Neural cell (in vitro differentiated cells): ENCODE data around the gene PRR5. TPM values are rescaled to one million over a fixed set of nuclear protein-coding genes. Genes with fewer than 3 reads are reported as not detected.

ENCODE experiments used
- H2AFZ ChIP-seq: fragments of 200-600, 300-800 bp; sonication (generic), shearing (Covaris generic); 2 replicates; pipeline ENCODE4 v1.6.0; 2014; ENCODE audit warnings: low read depth, mild to moderate bottlenecking, antibody characterized with exemption, low read length, moderate library complexity
- H3F3A ChIP-seq: fragments of 200-600 bp; shearing (Covaris generic); 2 replicates; pipeline ENCODE4 v1.6.1; 2016; ENCODE audit warnings: mild to moderate bottlenecking, moderate library complexity, mixed read lengths, antibody characterized with exemption, low read length; ENCODE audit not compliant: insufficient read depth, poor library complexity, severe bottlenecking
- H3K27ac ChIP-seq: fragments of 200-600, 300-800 bp; sonication (generic), shearing (Covaris generic); 2 replicates; pipeline ENCODE4 v1.5.1; 2014; ENCODE audit warnings: mild to moderate bottlenecking, low read length, moderate library complexity
- H3K27me3 ChIP-seq: fragments of 300-800, 200-600 bp; sonication (generic), shearing (Covaris generic); 2 replicates; pipeline ENCODE4 v1.6.0; 2014; ENCODE audit warnings: mild to moderate bottlenecking, low read depth, low read length, moderate library complexity; ENCODE audit not compliant: insufficient read depth
- H3K36me3 ChIP-seq: fragments of 300-800, 200-600 bp; sonication (generic), shearing (Covaris generic); 2 replicates; pipeline ENCODE4 v1.5.1; 2014; ENCODE audit warnings: mild to moderate bottlenecking, antibody characterized with exemption, low read length, moderate library complexity; ENCODE audit not compliant: insufficient read depth
- H3K4me2 ChIP-seq: fragments of 300-800, 200-600 bp; sonication (generic), shearing (Covaris generic); 2 replicates; pipeline ENCODE4 v1.6.0; 2014; ENCODE audit warnings: mild to moderate bottlenecking, low read length
- H3K4me3 ChIP-seq: fragments of 300-800, 200-600 bp; sonication (generic), shearing (Covaris generic); 2 replicates; pipeline ENCODE4 v1.5.1; 2014; ENCODE audit warnings: mild to moderate bottlenecking, low read length, moderate library complexity
- H3K79me2 ChIP-seq: fragments of 200-600 bp; shearing (Covaris generic); replicated peaks from 2 replicates; pipeline ENCODE4 v1.6.0; 2014; ENCODE audit warnings: mild to moderate bottlenecking, low read length, moderate library complexity; ENCODE audit not compliant: insufficient read depth
- H3K9ac ChIP-seq: fragments of 300-800, 200-600 bp; sonication (generic), shearing (Covaris generic); 2 replicates; pipeline ENCODE4 v1.6.1; 2016; ENCODE audit warnings: mild to moderate bottlenecking, low read length, mixed read lengths
- H3K9me2 ChIP-seq: fragments of 200-600 bp; shearing (Covaris generic); 2 replicates; pipeline ENCODE4 v1.6.1; 2016; ENCODE audit warnings: mild to moderate bottlenecking, low read length, mixed read lengths; ENCODE audit not compliant: insufficient read depth
- H3K9me3 ChIP-seq: fragments of 200-600, 300-800 bp; sonication (generic), shearing (Covaris generic); 2 replicates; pipeline ENCODE4 v1.6.1; 2016; ENCODE audit warnings: mild to moderate bottlenecking, mixed run types, low read length, moderate library complexity, mixed read lengths
- H4K20me1 ChIP-seq: fragments of 200-600 bp; shearing (Covaris generic); 2 replicates; pipeline ENCODE4 v1.6.1; 2016; ENCODE audit warnings: mild to moderate bottlenecking, mixed run types; ENCODE audit not compliant: insufficient read depth
- CTCF ChIP-seq: fragments of 450-650 bp; IDR thresholded peaks from 2 replicates; pipeline ENCODE4 v1.5.1; 2014; ENCODE audit warnings: antibody characterized with exemption, mild to moderate bottlenecking, moderate library complexity; ENCODE audit not compliant: poor library complexity, severe bottlenecking
- EP300 ChIP-seq: fragments of 450-650 bp; conservative IDR thresholded peaks from 2 replicates; pipeline ENCODE4 v1.6.1; 2014; ENCODE audit warnings: antibody characterized with exemption, mild to moderate bottlenecking, moderate library complexity; ENCODE audit not compliant: poor library complexity, severe bottlenecking
- EZH2 ChIP-seq: fragments of 200-600, 300-800 bp; shearing (Covaris generic), sonication (generic); IDR thresholded peaks from 2 replicates; pipeline ENCODE4 v1.6.1; 2014; ENCODE audit warnings: antibody characterized with exemption, low read length, borderline replicate concordance, mild to moderate bottlenecking; ENCODE audit not compliant: insufficient read depth, poor library complexity, severe bottlenecking
- MXI1 ChIP-seq: fragments of 450-650 bp; conservative IDR thresholded peaks from 2 replicates; pipeline ENCODE4 v1.6.1; 2014; ENCODE audit warnings: antibody characterized with exemption, mild to moderate bottlenecking; ENCODE audit not compliant: poor library complexity, severe bottlenecking
- POLR2AphosphoS5 ChIP-seq: IDR thresholded peaks from 2 replicates; pipeline ENCODE4 v1.6.1; 2012
- RAD21 ChIP-seq: fragments of 450-650 bp; conservative IDR thresholded peaks from 2 replicates; pipeline ENCODE4 v1.6.1; 2014; ENCODE audit warnings: antibody characterized with exemption, mild to moderate bottlenecking, moderate library complexity
- REST ChIP-seq: IDR thresholded peaks from 2 replicates; pipeline ENCODE4 v1.6.1; 2012; ENCODE audit warnings: borderline replicate concordance
- SMC3 ChIP-seq: fragments of 450-650 bp; conservative IDR thresholded peaks from 2 replicates; pipeline ENCODE4 v1.6.1; 2014; ENCODE audit warnings: antibody characterized with exemption, mild to moderate bottlenecking, moderate library complexity; ENCODE audit not compliant: poor library complexity
- TAF1 ChIP-seq: IDR thresholded peaks from 2 replicates; pipeline ENCODE4 v1.6.1; 2012; ENCODE audit warnings: low read depth
- polyA plus RNA-seq: library from polyadenylated mRNA; depleted of rRNA; stranded (reverse); fragments of >200 nt; gene quantifications from 2 replicates; pipeline ENCODE4 v1.2.3, GENCODE V29; 2014

PRR5 gene
- polyA plus RNA-seq, 1 donor from 2014 or later, result 16.2 TPM

- Histone ChIP-seq H4K20me1 (no peaks in the 10 kb centered on the region), H3K27me3 (peaks cover 19% of the 10 kb centered on the region), H3K36me3 (no peaks in the 10 kb centered on the region), H2AFZ (no peak overlapping the region), H3K9me2 (no peaks in the 10 kb centered on the region), H3K79me2 (no peaks in the 10 kb centered on the region), H3K9me3 (no peaks in the 10 kb centered on the region), H3K27ac (no peak overlapping the region), H3K4me2 (no peak overlapping the region), H3F3A (no peaks in the 10 kb centered on the region), H3K9ac (no peak overlapping the region), H3K4me3 (no peak overlapping the region)
- TF ChIP-seq TAF1, result no peak
- no peak for TF ChIP-seq REST
These were observed 3.0 kb downstream of the PRR5 start for GRCh38 chr22:44705022-44705297.

- Histone ChIP-seq H3K36me3 (no peaks in the 10 kb centered on the region), H3K79me2 (no peaks in the 10 kb centered on the region), H4K20me1 (no peaks in the 10 kb centered on the region), H3K4me3 (no peak overlapping the region), H3K27me3 (peaks cover 18% of the 10 kb centered on the region), H3K9ac (no peak overlapping the region), H3K9me3 (no peaks in the 10 kb centered on the region), H3F3A (no peaks in the 10 kb centered on the region), H3K27ac (no peak overlapping the region), H3K4me2 (no peak overlapping the region), H3K9me2 (no peaks in the 10 kb centered on the region), H2AFZ (no peak overlapping the region)
- TF ChIP-seq CTCF (no peak), RAD21 (no peak), SMC3 (no peak), MXI1 (no peak), POLR2AphosphoS5 (no peak), EZH2 (no peak), EP300 (no peak), REST (no peak), TAF1 (no peak)
These were observed 4.5 kb downstream of the PRR5 start for GRCh38 chr22:44706488-44706887.
